ENCODE results near the gene CPO.

The CPO gene

GRCh38 chr2:206939340-206939739 is at the start of gene CPO:
TSS of gene CPO (plus strand) at chr2:206939518. CDS start at chr2:206939600, 82 bp downstream.
- no peak for TF ChIP-seq CTCF (IDR thresholded peaks at IDR 0.05; ENCODE audit: borderline replicate concordance, control extremely low read depth, extremely low read depth, insufficient read depth, missing control alignments)
- DNase-seq (ENCODE audit: low spot score): no peak
- in situ Hi-C loops (cut with MboI; ENCODE audit: low sequenced_read_pairs, unreplicated experiment): no loop called here

GRCh38 chr2:206890179-206890578 is 49.1 kb upstream of the CPO start:
- in situ Hi-C loops (cut with MboI; ENCODE audit: low sequenced_read_pairs, unreplicated experiment): no loop called here
- no peak for DNase-seq (ENCODE audit: low spot score)
- no peak for TF ChIP-seq CTCF (IDR thresholded peaks at IDR 0.05; ENCODE audit: borderline replicate concordance, control extremely low read depth, extremely low read depth, insufficient read depth, missing control alignments)

- TF ChIP-seq CTCF (IDR thresholded peaks at IDR 0.05; ENCODE audit: borderline replicate concordance, control extremely low read depth, extremely low read depth, insufficient read depth, missing control alignments): no peak
- in situ Hi-C loops (cut with MboI; ENCODE audit: low sequenced_read_pairs, unreplicated experiment): no loop called here
- DNase-seq (ENCODE audit: low spot score): no peak
These were observed 48.4 kb upstream of the CPO start for GRCh38 chr2:206890926-206891325.

GRCh38 chr2:206915121-206915520 is 24.2 kb upstream of the CPO start:
- DNase-seq (ENCODE audit: low spot score): no peak
- in situ Hi-C loops (cut with MboI; ENCODE audit: low sequenced_read_pairs, unreplicated experiment): no loop called here
- TF ChIP-seq CTCF (IDR thresholded peaks at IDR 0.05; ENCODE audit: borderline replicate concordance, control extremely low read depth, extremely low read depth, insufficient read depth, missing control alignments): no peak

GRCh38 chr2:206918263-206918662 is 21.1 kb upstream of the CPO start:
- DNase-seq (ENCODE audit: low spot score): no peak
- in situ Hi-C loops (cut with MboI; ENCODE audit: low sequenced_read_pairs, unreplicated experiment): no loop called here
- TF ChIP-seq CTCF (IDR thresholded peaks at IDR 0.05; ENCODE audit: borderline replicate concordance, control extremely low read depth, extremely low read depth, insufficient read depth, missing control alignments): no peak

GRCh38 chr2:206920310-206920709 is 19.0 kb upstream of the CPO start:
- DNase-seq (ENCODE audit: low spot score): no peak
- in situ Hi-C loops (cut with MboI; ENCODE audit: low sequenced_read_pairs, unreplicated experiment): no loop called here
- TF ChIP-seq CTCF (IDR thresholded peaks at IDR 0.05; ENCODE audit: borderline replicate concordance, control extremely low read depth, extremely low read depth, insufficient read depth, missing control alignments): no peak

- TF ChIP-seq CTCF (IDR thresholded peaks at IDR 0.05; ENCODE audit: borderline replicate concordance, control extremely low read depth, extremely low read depth, insufficient read depth, missing control alignments): no peak
- in situ Hi-C loops (cut with MboI; ENCODE audit: low sequenced_read_pairs, unreplicated experiment): no loop called here
- DNase-seq (ENCODE audit: low spot score): no peak
These were observed 18.4 kb upstream of the CPO start for GRCh38 chr2:206920951-206921350.

Data from GM13976 (cell line).